ENCODE data around the gene TECPR1. TPM values are rescaled to one million over a fixed set of nuclear protein-coding genes. Genes with fewer than 3 reads are reported as not detected.

Gene TECPR1
- total RNA-seq, 1 experiment from 2014 or later = 11.5 TPM

DNA sequence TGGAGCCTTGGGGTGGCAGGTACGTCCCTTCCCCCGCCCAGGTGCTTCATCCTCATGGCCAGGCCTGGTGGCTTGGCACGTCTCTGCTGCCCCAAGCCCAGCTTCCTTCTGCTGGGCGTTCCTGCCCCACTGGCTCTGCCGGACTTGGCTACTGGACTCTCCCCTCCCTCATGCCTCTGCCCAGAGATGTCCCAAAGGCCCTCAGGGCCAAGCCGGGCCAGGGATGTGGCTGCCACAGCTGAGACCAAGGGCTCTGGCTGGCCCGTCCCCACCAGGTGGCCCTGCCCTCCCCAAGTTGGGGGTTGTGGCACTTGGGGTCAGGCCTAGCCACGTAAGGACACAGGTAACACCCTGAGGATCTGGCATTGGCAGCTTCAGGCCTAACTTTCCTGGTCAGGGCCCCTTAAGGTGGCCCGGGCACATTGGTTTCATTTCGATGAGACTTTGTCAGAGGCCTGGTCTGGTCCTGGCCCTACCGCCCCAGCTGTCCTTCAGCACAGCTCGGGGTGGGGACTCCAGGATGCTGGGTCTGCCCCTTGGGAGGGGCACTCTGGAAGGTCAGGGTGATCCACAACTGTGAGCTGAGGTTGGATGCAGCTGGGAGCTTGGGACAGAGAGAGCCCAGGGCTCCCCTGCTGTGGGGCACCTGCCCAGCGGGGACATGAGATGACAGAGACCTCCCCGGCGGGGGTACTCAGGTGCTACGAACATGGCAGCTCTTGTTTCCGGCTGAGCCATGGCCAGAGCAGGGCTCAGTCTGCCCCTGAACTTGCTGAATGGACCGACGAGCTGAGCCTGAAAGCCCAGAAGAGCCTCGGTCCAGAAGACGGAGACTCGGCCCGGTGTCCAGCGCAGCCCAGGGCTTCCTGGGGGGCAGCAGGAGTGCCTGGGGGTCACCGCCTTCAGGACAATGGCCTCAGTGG is 37.9 kb downstream of the TECPR1 start:
- Histone ChIP-seq H3K27me3 (ENCODE audit: low read length) (no peaks in the 10 kb centered on the region), H3K9me2 (replicated peaks; ENCODE audit: low read length) (no peaks in the 10 kb centered on the region), H3K27ac (ENCODE audit: low read length) (no peak overlapping the region), H3K4me2 (ENCODE audit: low read length) (no peak overlapping the region), H3F3A (ENCODE audit: low read length, unreplicated experiment) (no peaks in the 10 kb centered on the region), H3K79me2 (ENCODE audit: low read length) (no peaks in the 10 kb centered on the region), H3K9ac (ENCODE audit: low read length) (no peak overlapping the region), H2AFZ (ENCODE audit: low read length) (no peak overlapping the region), H4K20me1 (ENCODE audit: low read length) (no peaks in the 10 kb centered on the region), H3K4me3 (ENCODE audit: low read length) (no peak overlapping the region), H3K36me3 (ENCODE audit: low read depth, low read length) (no peaks in the 10 kb centered on the region), H3K9me3 (ENCODE audit: low read length) (no peaks in the 10 kb centered on the region), H3K4me1 (ENCODE audit: insufficient read depth, low read length) (no peaks in the 10 kb centered on the region)
- POLR2A ChIA-PET (ENCODE audit: unreplicated experiment) = no interaction called here
- TF ChIP-seq, protein P1, sequence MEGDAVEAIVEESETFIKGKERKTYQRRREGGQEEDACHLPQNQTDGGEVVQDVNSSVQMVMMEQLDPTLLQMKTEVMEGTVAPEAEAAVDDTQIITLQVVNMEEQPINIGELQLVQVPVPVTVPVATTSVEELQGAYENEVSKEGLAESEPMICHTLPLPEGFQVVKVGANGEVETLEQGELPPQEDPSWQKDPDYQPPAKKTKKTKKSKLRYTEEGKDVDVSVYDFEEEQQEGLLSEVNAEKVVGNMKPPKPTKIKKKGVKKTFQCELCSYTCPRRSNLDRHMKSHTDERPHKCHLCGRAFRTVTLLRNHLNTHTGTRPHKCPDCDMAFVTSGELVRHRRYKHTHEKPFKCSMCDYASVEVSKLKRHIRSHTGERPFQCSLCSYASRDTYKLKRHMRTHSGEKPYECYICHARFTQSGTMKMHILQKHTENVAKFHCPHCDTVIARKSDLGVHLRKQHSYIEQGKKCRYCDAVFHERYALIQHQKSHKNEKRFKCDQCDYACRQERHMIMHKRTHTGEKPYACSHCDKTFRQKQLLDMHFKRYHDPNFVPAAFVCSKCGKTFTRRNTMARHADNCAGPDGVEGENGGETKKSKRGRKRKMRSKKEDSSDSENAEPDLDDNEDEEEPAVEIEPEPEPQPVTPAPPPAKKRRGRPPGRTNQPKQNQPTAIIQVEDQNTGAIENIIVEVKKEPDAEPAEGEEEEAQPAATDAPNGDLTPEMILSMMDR (conservative IDR thresholded peaks at IDR 0.05; ENCODE audit: low read depth, low read length) = no peak
- TF ChIP-seq EZH2phosphoT487 (IDR thresholded peaks at IDR 0.05; ENCODE audit: borderline replicate concordance, low read length) (no peak), EZH2 (IDR thresholded peaks at IDR 0.05; ENCODE audit: low read length, unreplicated experiment) (no peak)
- CTCF ChIA-PET = no interaction called here
- no TSS peak for BruUV-seq (replicated peaks)
- intact Hi-C loops (cut with micrococcal nuclease) = no loop called here
- ATAC-seq (no peak), DNase-seq (no peak)

DNA sequence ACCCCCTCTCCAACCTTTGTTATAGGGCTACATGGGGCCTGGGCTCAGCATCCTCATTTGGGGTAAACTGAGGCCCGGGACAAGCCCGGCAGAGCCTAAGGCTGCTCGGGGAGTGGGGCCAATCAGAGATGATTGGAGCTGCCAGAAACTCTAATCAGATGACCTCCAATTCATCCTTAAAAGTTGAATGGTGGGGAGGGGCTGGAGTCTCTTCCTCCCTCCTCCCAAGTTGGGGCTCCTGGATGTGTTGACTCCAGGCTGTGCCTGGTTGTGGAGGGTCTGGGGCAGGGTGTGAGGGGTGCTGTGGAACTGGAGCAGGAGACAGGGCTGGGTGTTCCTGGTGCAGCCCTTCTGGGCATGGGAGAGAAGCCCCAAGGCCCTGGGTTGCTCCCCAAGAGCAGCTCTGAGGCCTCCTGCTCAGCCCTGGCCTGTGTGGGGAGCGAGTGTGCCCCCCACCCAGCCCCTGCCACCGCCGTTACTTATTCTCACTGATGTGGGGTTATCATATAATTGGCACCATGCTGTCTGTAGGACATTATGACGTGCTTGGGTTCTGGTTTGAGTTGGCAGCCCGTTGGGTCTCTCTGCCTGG is 38.6 kb downstream of the TECPR1 start:
- no peaks in the 10 kb centered on the region for H3K9me2 ChIP-seq (replicated peaks; ENCODE audit: low read length)
- no peak for TF ChIP-seq EZH2 (IDR thresholded peaks at IDR 0.05; ENCODE audit: low read length, unreplicated experiment)
- no peak for TF ChIP-seq EZH2phosphoT487 (IDR thresholded peaks at IDR 0.05; ENCODE audit: borderline replicate concordance, low read length)
- TF ChIP-seq, protein P1 (conservative IDR thresholded peaks at IDR 0.05; ENCODE audit: low read depth, low read length) = no peak

More for the DNA sequence above, 38.6 kb downstream of the TECPR1 start:
- TSS peak; percentile 21 for BruUV-seq (replicated peaks)
- no peaks in the 10 kb centered on the region for H3K36me3 ChIP-seq (ENCODE audit: low read depth, low read length)
- intact Hi-C loops (cut with micrococcal nuclease) = no loop called here
- H3K79me2 ChIP-seq (ENCODE audit: low read length) = no peaks in the 10 kb centered on the region
- ATAC-seq (no peak), DNase-seq (no peak)
- POLR2A ChIA-PET (ENCODE audit: unreplicated experiment) = no interaction called here
- no peak overlapping the region for H3K4me2 ChIP-seq (ENCODE audit: low read length)
- H3K4me1 ChIP-seq (ENCODE audit: insufficient read depth, low read length) = no peaks in the 10 kb centered on the region
- no peaks in the 10 kb centered on the region for H4K20me1 ChIP-seq (ENCODE audit: low read length)
- H3K4me3 ChIP-seq (ENCODE audit: low read length) = no peak overlapping the region
- no peak overlapping the region for H2AFZ ChIP-seq (ENCODE audit: low read length)
- no peaks in the 10 kb centered on the region for H3K27me3 ChIP-seq (ENCODE audit: low read length)
- CTCF ChIA-PET = no interaction called here
- H3K9ac ChIP-seq (ENCODE audit: low read length) = no peak overlapping the region
- H3F3A ChIP-seq (ENCODE audit: low read length, unreplicated experiment) = no peaks in the 10 kb centered on the region
- H3K9me3 ChIP-seq (ENCODE audit: low read length) = no peaks in the 10 kb centered on the region
- H3K27ac ChIP-seq (ENCODE audit: low read length) = no peak overlapping the region

Data from PC-3 (cell line).